CD14-positive monocyte (primary cell): Measurements from ENCODE around the gene TGM2. TPM values are rescaled to one million over a fixed set of nuclear protein-coding genes. Genes with fewer than 3 reads are reported as not detected.

ENCODE experiments used
- DNase-seq, 3 donors: peaks; one replicate each; pipeline ENCODE4 v3.0.0-alpha.2; 2011 to 2022
- H2AFZ ChIP-seq: 2 replicates; pipeline ENCODE4 v1.6.0; 2012; ENCODE audit warnings: mild to moderate bottlenecking, low read depth, low read length, inconsistent platforms; ENCODE audit not compliant: insufficient read depth, poor library complexity, severe bottlenecking
- H3K27ac ChIP-seq, 2 donors: 1 replicate in 1 of 2; 2 replicates in 1 of 2; pipeline ENCODE4 v1.5.1; 2012 to 2013; ENCODE audit warnings: low read length in 2 of 2, control low read depth in 1 of 2, inconsistent platforms in 1 of 2, low read depth in 1 of 2, mild to moderate bottlenecking in 1 of 2
- H3K27me3 ChIP-seq, 2 donors: one replicate each; pipeline versions ENCODE4 v1.6.0 to v1.6.1; 2011 to 2013; ENCODE audit warnings: low read length in 2 of 2; ENCODE audit not compliant: control insufficient read depth in 2 of 2, insufficient read depth in 2 of 2
- H3K36me3 ChIP-seq, 2 donors: replicated peaks in 1 of 2; 1 replicate in 1 of 2; 2 replicates in 1 of 2; pipeline versions ENCODE4 v1.5.1 to v1.6.1; 2012 to 2013; ENCODE audit warnings: low read length in 2 of 2, control low read depth in 1 of 2, inconsistent platforms in 1 of 2, mild to moderate bottlenecking in 1 of 2; ENCODE audit not compliant: insufficient read depth in 2 of 2, control insufficient read depth in 1 of 2
- H3K4me1 ChIP-seq, 2 donors: 1 replicate in 1 of 2; 2 replicates in 1 of 2; pipeline versions ENCODE4 v1.5.1 to v1.6.1; 2012 to 2013; ENCODE audit warnings: low read length in 2 of 2, control low read depth in 1 of 2, inconsistent platforms in 1 of 2, mild to moderate bottlenecking in 1 of 2, moderate library complexity in 1 of 2; ENCODE audit not compliant: insufficient read depth in 2 of 2, control insufficient read depth in 1 of 2
- H3K4me2 ChIP-seq: replicated peaks from 2 replicates; pipeline ENCODE3; 2012; ENCODE audit warnings: low read length, moderate library complexity, mild to moderate bottlenecking; ENCODE audit not compliant: poor library complexity, severe bottlenecking; ENCODE audit errors: extremely low read depth
- H3K4me3 ChIP-seq, 3 experiments: fragments of 200-600 bp in 1 of 3; sonication (generic) in 1 of 3; replicated peaks in 1 of 3; 1 replicate in 2 of 3; 2 replicates in 1 of 3; pipeline ENCODE4 v1.5.1; 2011 to 2013; ENCODE audit warnings: low read length in 3 of 3, mild to moderate bottlenecking in 3 of 3, control low read depth in 2 of 3, low read depth in 2 of 3, inconsistent platforms in 1 of 3, moderate library complexity in 1 of 3
- H3K79me2 ChIP-seq: 2 replicates; pipeline ENCODE4 v1.6.0; 2012; ENCODE audit warnings: mild to moderate bottlenecking, control low read depth, inconsistent platforms, low read length, moderate library complexity; ENCODE audit not compliant: insufficient read depth
- H3K9ac ChIP-seq: 2 replicates; pipeline ENCODE4 v1.6.0; 2017; ENCODE audit warnings: low read length, mild to moderate bottlenecking; ENCODE audit not compliant: insufficient read depth, poor library complexity, severe bottlenecking
- H3K9me3 ChIP-seq, 2 donors: replicated peaks in 1 of 2; 1 replicate in 1 of 2; 2 replicates in 1 of 2; pipeline versions ENCODE4 v1.5.1 to v1.6.1; 2012 to 2013; ENCODE audit warnings: low read length in 2 of 2, control low read depth in 1 of 2; ENCODE audit not compliant: control insufficient read depth in 1 of 2, insufficient read depth in 1 of 2
- H4K20me1 ChIP-seq: 2 replicates; pipeline ENCODE4 v1.6.0; 2012; ENCODE audit warnings: mild to moderate bottlenecking, low read length, control low read depth, moderate library complexity; ENCODE audit not compliant: insufficient read depth
- H3K27ac Mint-ChIP-seq, 7 donors: one replicate each; pipeline ENCODE4 v1.8.0; 2020; ENCODE audit warnings: mild to moderate bottlenecking in 7 of 7, mixed read lengths in 7 of 7, moderate library complexity in 6 of 7, inconsistent platforms in 2 of 7
- H3K27me3 Mint-ChIP-seq, 3 donors: one replicate each; pipeline ENCODE4 v1.8.0; 2021 to 2022; ENCODE audit warnings: low read depth in 3 of 3, mild to moderate bottlenecking in 3 of 3, mixed read lengths in 3 of 3, moderate library complexity in 3 of 3, inconsistent platforms in 1 of 3
- H3K36me3 Mint-ChIP-seq, 2 donors: one replicate each; pipeline ENCODE4 v1.8.0; 2020; ENCODE audit warnings: mixed read lengths in 2 of 2, inconsistent platforms in 1 of 2, mild to moderate bottlenecking in 1 of 2
- H3K4me1 Mint-ChIP-seq: one replicate; pipeline ENCODE4 v1.8.0; 2020; ENCODE audit warnings: mild to moderate bottlenecking, mixed read lengths
- H3K4me3 Mint-ChIP-seq, 2 donors: one replicate each; pipeline ENCODE4 v1.8.0; 2020; ENCODE audit warnings: mild to moderate bottlenecking in 2 of 2, mixed read lengths in 2 of 2, moderate library complexity in 1 of 2
- H3K9me3 Mint-ChIP-seq, 7 donors: one replicate each; pipeline ENCODE4 v1.8.0; 2020 to 2022; ENCODE audit warnings: mixed read lengths in 7 of 7, mild to moderate bottlenecking in 6 of 7, moderate library complexity in 6 of 7, inconsistent platforms in 2 of 7
- CTCF ChIP-seq: fragments of 200-600 bp; IDR thresholded peaks from one replicate; pipeline ENCODE4 v1.8.0; 2022; ENCODE audit warnings: antibody characterized with exemption, mild to moderate bottlenecking
- WGBS: methylation state at CpG from one replicate; pipeline ENCODE4 v1.1.5; 2013; ENCODE audit warnings: missing lambda C conversion rate; ENCODE audit not compliant: insufficient coverage; 5-methylcytosine and 5-hydroxymethylcytosine counted together
- intact Hi-C, 2 donors: fragments of 100-400 bp; cut with micrococcal nuclease; formaldehyde crosslinking; loops; one replicate each; pipeline versions ENCODE4 v1.15.0 to v1.15.1; 2023
- polyA plus RNA-seq, 3 donors: library from polyadenylated mRNA; depleted of rRNA in 1 of 3; unstranded in 2 of 3; stranded (reverse) in 1 of 3; fragments of 300-500 nt in 2 of 3; fragments of >200 nt in 1 of 3; fragmentation: Illumina TruSeq in 2 of 3; gene quantifications; 1 replicate in 2 of 3; 2 replicates in 1 of 3; pipeline ENCODE4 v1.2.3, GENCODE V29; 2012 to 2021

Gene TGM2
- polyA plus RNA-seq, 3 donors: 0.47 to 1.7 (median 1.6) TPM

GRCh38 chr20:38172408-38172807, 7.3 kb upstream of the TGM2 start:
- no peaks in the 10 kb centered on the region for H3K9me3 ChIP-seq
- peaks cover 1 to 4% of the 10 kb centered on the region in 2 donors for H3K36me3 Mint-ChIP-seq
- intact Hi-C loops: no loop called here
- no peaks in the 10 kb centered on the region for H3K27me3 ChIP-seq
- no peak overlapping the region for H3K27ac ChIP-seq
- peaks cover 0 to 4% (median 0%) of the 10 kb centered on the region in 7 donors for H3K9me3 Mint-ChIP-seq
- H2AFZ ChIP-seq: no peak overlapping the region
- WGBS: no CpG with 5 or more reads among the region's 4 CpGs
- H3K9ac ChIP-seq: no peak overlapping the region
- H3K79me2 ChIP-seq: no peaks in the 10 kb centered on the region
- peaks cover 0 to 3% (median 2%) of the 10 kb centered on the region in 3 donors for H3K27me3 Mint-ChIP-seq
- no peak overlapping the region for H3K27ac Mint-ChIP-seq
- peaks cover 35 to 36% of the 10 kb centered on the region in 2 donors for H3K4me1 ChIP-seq
- no peak for DNase-seq
- no peak overlapping the region for H3K4me3 Mint-ChIP-seq
- H3K4me3 ChIP-seq: no peak overlapping the region
- TF ChIP-seq CTCF: no peak
- no peaks in the 10 kb centered on the region for H4K20me1 ChIP-seq
- no peaks in the 10 kb centered on the region for H3K36me3 ChIP-seq
- peaks cover 48% of the 10 kb centered on the region for H3K4me1 Mint-ChIP-seq
- no peak overlapping the region for H3K4me2 ChIP-seq

DNA sequence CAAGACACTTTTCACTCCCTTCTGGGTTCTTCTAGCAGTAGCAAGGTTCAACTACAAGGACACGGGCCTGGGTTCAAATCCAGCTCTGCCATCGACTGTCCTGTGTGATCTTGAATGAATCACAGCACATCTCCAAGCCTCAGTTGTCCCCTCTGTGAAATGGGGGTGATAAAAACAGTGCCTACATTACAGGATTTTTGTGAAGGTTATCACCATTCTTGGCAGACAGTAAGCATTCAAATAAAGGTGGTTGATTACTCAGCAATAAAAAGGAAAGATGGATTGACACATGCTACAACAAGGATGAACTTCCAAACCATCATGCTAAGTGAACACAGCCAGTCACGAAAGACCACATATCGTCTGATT, 6.6 kb upstream of the TGM2 start:
- Histone ChIP-seq H4K20me1 (no peaks in the 10 kb centered on the region), H3K9me3 (no peaks in the 10 kb centered on the region), H2AFZ (no peak overlapping the region), H3K36me3 (no peaks in the 10 kb centered on the region), H3K27me3 (no peaks in the 10 kb centered on the region), H3K4me1 (peaks cover 40 to 41% of the 10 kb centered on the region in 2 donors), H3K79me2 (no peaks in the 10 kb centered on the region), H3K4me3 (no peak overlapping the region), H3K9ac (no peak overlapping the region), H3K27ac (no peak overlapping the region), H3K4me2 (no peak overlapping the region)
- DNase-seq: no peak
- Mint-ChIP-seq H3K27ac (no peak overlapping the region), H3K9me3 (peaks cover 0 to 4% (median 0%) of the 10 kb centered on the region in 7 donors), H3K4me3 (no peak overlapping the region), H3K27me3 (peaks cover 0 to 3% (median 2%) of the 10 kb centered on the region in 3 donors), H3K4me1 (peaks cover 50% of the 10 kb centered on the region), H3K36me3 (peaks cover 1 to 4% of the 10 kb centered on the region in 2 donors)
- no CpG with 5 or more reads among the region's 4 CpGs for WGBS
- no peak for TF ChIP-seq CTCF
- intact Hi-C loops: no loop called here
